DND-41 (cell line): ENCODE results near the gene C22orf23.

ENCODE experiments used
- ATAC-seq: fragments of 200-7000 bp; cut with Tn5 transposase; 3 replicates; pipeline ENCODE4 v1.9.1; 2021; ENCODE audit warnings: low read depth; ENCODE audit not compliant: insufficient read depth
- DNase-seq: peaks from one replicate; pipeline ENCODE4 v3.0.0-alpha.2; 2020
- H2AFZ ChIP-seq: 2 replicates; pipeline ENCODE4 v1.6.0; 2012; ENCODE audit warnings: low read depth, low read length
- H3K27ac ChIP-seq: 2 replicates; pipeline ENCODE4 v1.5.1; 2012; ENCODE audit warnings: low read length, inconsistent platforms
- H3K27me3 ChIP-seq: fragments of 200-600 bp; sonication (generic); 2 replicates; pipeline ENCODE4 v1.6.0; 2012; ENCODE audit warnings: low read length, mild to moderate bottlenecking, inconsistent platforms; ENCODE audit not compliant: insufficient read depth, poor library complexity
- H3K36me3 ChIP-seq: 2 replicates; pipeline ENCODE4 v1.5.1; 2012; ENCODE audit warnings: low read length, inconsistent platforms; ENCODE audit not compliant: insufficient read depth
- H3K4me1 ChIP-seq: 2 replicates; pipeline ENCODE4 v1.5.1; 2012; ENCODE audit warnings: mild to moderate bottlenecking, low read length; ENCODE audit not compliant: insufficient read depth
- H3K4me2 ChIP-seq: 2 replicates; pipeline ENCODE4 v1.6.0; 2012; ENCODE audit warnings: mild to moderate bottlenecking, moderate library complexity, low read length, inconsistent platforms; ENCODE audit not compliant: insufficient read depth
- H3K4me3 ChIP-seq, 2 experiments: fragments of 200-600 bp in 1 of 2; shearing (Covaris generic) in 1 of 2; 2 replicates each; pipeline ENCODE4 v1.5.1; 2012 to 2016; ENCODE audit warnings: inconsistent platforms in 2 of 2, low read length in 2 of 2, mild to moderate bottlenecking in 2 of 2, low read depth in 1 of 2, moderate library complexity in 1 of 2
- H3K79me2 ChIP-seq: 2 replicates; pipeline ENCODE4 v1.6.0; 2012; ENCODE audit warnings: low read length, inconsistent platforms; ENCODE audit not compliant: insufficient read depth
- H3K9ac ChIP-seq: 2 replicates; pipeline ENCODE4 v1.6.0; 2012; ENCODE audit warnings: low read depth, mild to moderate bottlenecking, inconsistent platforms, low read length, moderate library complexity
- H3K9me3 ChIP-seq: 2 replicates; pipeline ENCODE4 v1.5.1; 2012; ENCODE audit warnings: low read length, moderate library complexity, mild to moderate bottlenecking, inconsistent platforms; ENCODE audit not compliant: insufficient read depth, severe bottlenecking
- H4K20me1 ChIP-seq: 2 replicates; pipeline ENCODE4 v1.6.0; 2012; ENCODE audit warnings: low read length; ENCODE audit not compliant: insufficient read depth
- CTCF ChIP-seq: IDR thresholded peaks from 2 replicates; pipeline ENCODE4 v1.5.1; 2012; ENCODE audit warnings: borderline replicate concordance, low read length, moderate library complexity, mild to moderate bottlenecking; ENCODE audit not compliant: poor library complexity, severe bottlenecking; ENCODE audit errors: extremely low read depth
- EZH2 ChIP-seq: IDR thresholded peaks from 3 replicates; pipeline ENCODE4 v1.6.1; 2012; ENCODE audit warnings: borderline replicate concordance, low read depth, mild to moderate bottlenecking, moderate library complexity, low read length, inconsistent platforms; ENCODE audit not compliant: severe bottlenecking

C22orf23 gene

GRCh38 chr22:37972527-37972926 is 19.1 kb upstream of the C22orf23 start:
- Histone ChIP-seq H3K9me3 (no peaks in the 10 kb centered on the region), H3K79me2 (no peaks in the 10 kb centered on the region), H3K36me3 (peaks cover 18% of the 10 kb centered on the region), H3K27ac (no peak overlapping the region), H2AFZ (no peak overlapping the region), H3K4me1 (no peaks in the 10 kb centered on the region), H3K9ac (no peak overlapping the region), H3K4me2 (no peak overlapping the region), H3K27me3 (no peaks in the 10 kb centered on the region), H4K20me1 (peaks cover 9% of the 10 kb centered on the region), H3K4me3 (no peak overlapping the region)
- ATAC-seq, result no peak
- DNase-seq, result no peak
- no peak for TF ChIP-seq CTCF
- no peak for TF ChIP-seq EZH2

GRCh38 chr22:37971475-37972434 is 18.4 kb upstream of the C22orf23 start:
- no peaks in the 10 kb centered on the region for H3K9me3 ChIP-seq
- TF ChIP-seq EZH2 (no peak), CTCF (no peak)
- H3K4me2 ChIP-seq, result no peak overlapping the region
- peaks cover 26% of the 10 kb centered on the region for H3K36me3 ChIP-seq
- H3K27ac ChIP-seq, result no peak overlapping the region
- ATAC-seq (no peak), DNase-seq (no peak)
- peaks cover 9% of the 10 kb centered on the region for H4K20me1 ChIP-seq
- no peaks in the 10 kb centered on the region for H3K4me1 ChIP-seq
- H3K4me3 ChIP-seq, result no peak overlapping the region
- H2AFZ ChIP-seq, result no peak overlapping the region
- H3K9ac ChIP-seq, result no peak overlapping the region
- H3K27me3 ChIP-seq, result no peaks in the 10 kb centered on the region
- H3K79me2 ChIP-seq, result no peaks in the 10 kb centered on the region

GRCh38 chr22:37970864-37971263 is 17.5 kb upstream of the C22orf23 start:
- Histone ChIP-seq H3K4me1 (no peaks in the 10 kb centered on the region), H3K4me3 (no peak overlapping the region)
- ATAC-seq, result no peak

More at GRCh38 chr22:37970864-37971263, 17.5 kb upstream of the C22orf23 start:
- H4K20me1 ChIP-seq, result peaks cover 12% of the 10 kb centered on the region
- no peak for TF ChIP-seq CTCF
- TF ChIP-seq EZH2, result no peak
- H2AFZ ChIP-seq, result no peak overlapping the region
- H3K27me3 ChIP-seq, result no peaks in the 10 kb centered on the region
- peaks cover 35% of the 10 kb centered on the region for H3K36me3 ChIP-seq
- H3K79me2 ChIP-seq, result no peaks in the 10 kb centered on the region; the same call in 1 of the 2 replicates
- H3K9me3 ChIP-seq, result no peaks in the 10 kb centered on the region
- DNase-seq, result no peak
- no peak overlapping the region for H3K9ac ChIP-seq
- no peak overlapping the region for H3K4me2 ChIP-seq
- no peak overlapping the region for H3K27ac ChIP-seq
